ENCODE measurements around the gene CACNA2D3.

Gene CACNA2D3

DNA sequence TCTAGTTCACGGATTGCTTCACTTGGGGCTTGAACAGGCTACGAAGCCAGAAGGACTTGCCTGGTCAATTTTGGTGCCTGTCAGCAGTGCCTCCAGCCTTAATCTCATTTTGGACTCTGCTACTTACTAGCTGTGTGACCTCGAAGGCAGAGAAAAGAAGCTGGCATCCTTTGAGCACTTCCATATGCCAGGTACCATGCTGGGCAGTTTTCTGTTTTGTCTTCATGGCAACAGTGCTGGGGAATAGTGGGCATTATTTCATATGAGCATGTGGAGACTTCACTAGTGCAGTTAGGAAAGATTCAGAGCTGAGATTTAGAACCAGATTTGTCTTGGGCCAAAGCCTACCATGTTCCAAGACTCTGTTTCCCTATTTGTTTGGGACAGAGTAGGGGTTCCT is 713.3 kb downstream of the CACNA2D3 start:
- DNase-seq: no peak

DNA sequence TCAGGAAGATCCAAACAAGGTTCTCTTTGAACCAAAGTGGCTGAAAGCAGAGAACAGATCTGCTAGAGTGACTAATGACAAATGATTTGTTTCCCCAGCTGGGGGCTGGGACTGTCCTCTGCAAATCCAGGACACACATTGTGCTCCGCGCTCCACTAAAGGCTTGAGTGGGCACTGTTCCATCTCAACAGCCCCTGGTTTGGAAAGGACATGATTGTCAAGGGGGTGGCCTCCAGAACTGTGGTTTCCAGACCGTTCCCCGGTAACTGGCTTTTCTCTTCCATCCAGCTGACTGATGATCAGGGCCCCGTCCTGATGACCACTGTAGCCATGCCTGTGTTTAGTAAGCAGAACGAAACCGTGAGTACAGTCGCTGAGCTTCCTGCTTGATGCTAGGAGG is 714.5 kb downstream of the CACNA2D3 start:
- peak; percentile 28 for DNase-seq

DNA sequence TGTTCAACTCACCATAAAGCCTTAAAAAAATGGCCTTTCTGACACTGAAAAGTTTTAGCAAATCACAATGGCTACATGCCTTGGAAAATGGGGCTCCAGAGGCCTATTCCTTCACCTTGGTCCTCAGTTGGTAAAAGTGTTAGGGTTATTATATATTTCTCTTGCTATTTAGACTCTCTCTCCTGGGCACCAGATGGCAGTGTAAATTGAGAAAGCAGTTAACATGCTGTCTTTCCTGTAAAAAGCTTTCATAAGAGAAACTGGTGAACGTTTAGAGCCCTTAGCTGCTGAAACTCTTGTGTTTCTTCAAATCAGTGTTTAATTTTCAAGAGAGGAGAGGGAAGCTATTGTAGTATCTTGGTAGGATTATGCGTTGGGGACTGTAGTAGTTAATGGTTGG is 715.6 kb downstream of the CACNA2D3 start:
- no peak for DNase-seq

DNA sequence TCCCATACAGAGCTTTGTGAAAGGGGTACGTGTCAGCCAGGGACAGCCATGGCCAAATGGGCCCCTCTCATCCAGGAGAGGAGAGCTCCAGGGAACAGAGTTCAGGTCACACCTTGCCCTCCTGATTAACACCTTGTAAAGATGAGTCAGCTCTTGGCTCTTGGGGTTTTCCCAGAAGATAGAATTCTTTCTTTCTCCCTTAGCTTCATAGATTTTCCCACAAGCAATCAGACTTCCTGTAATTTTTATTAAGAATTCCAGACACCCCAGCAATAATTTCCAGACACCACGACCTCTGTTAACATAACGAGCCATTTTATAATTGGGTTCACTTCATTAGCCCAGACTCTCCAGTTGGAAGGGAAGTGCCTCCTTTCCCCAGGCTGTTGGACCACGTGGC is 719.1 kb downstream of the CACNA2D3 start:
- no peak for DNase-seq

DNA sequence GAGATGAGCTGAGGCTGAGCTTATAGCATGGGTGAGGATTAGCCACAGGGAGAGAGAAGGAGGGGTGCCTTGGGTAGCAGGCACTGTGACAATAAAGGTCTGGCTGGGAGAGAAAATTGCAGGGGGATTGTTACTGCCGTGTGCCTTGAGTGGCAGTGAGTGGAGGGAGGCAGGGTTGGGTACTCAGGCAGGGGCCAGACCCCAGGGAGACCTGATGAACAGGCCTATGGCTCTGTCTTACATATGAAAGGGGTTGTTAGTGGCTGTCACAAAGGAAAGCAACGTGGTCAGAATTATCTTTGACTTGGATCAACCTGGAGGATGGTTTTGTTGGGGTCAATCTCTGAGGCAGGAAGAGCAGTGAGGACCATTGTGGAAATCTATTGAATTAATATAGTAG is 721.0 kb downstream of the CACNA2D3 start:
- DNase-seq: no peak

DNA sequence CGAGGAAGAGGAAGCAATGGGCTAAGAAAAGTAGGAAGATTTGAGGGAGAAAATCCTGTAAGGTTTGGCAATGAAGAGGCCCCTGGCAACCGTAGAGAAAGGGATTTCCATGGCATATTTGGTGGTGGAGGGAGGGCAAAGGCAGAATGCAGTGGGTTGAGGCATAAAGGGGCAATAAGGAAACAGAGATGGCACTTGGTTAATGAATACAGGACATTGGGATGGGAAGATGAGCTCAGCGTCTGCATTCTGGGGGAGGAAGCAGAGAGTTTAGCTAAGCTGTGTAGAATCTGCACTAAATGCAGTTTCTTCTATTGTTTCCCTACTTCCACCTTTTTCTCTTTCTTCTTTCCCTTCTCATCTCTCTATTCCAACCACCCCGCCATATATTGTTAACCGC is 721.9 kb downstream of the CACNA2D3 start:
- no peak for DNase-seq

DNA sequence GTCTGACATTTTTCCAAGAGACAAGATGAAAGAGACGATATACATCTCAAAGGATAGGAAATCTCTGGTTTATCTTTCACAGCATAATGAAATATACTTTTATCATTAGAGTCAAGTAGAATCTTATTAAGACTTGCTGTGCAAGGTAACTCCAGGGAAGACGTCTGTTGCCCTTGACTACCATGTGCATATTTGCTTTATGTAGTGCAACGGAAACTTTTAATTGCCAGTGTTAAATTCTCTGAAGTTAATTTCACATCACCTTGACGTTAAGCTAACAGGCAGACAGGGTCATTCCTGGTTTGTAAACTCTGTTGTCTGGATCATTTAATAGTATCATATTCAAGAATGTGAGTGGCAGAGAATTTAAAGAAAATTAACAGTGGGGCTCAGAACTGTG is 722.7 kb downstream of the CACNA2D3 start:
- no peak for DNase-seq

DNA sequence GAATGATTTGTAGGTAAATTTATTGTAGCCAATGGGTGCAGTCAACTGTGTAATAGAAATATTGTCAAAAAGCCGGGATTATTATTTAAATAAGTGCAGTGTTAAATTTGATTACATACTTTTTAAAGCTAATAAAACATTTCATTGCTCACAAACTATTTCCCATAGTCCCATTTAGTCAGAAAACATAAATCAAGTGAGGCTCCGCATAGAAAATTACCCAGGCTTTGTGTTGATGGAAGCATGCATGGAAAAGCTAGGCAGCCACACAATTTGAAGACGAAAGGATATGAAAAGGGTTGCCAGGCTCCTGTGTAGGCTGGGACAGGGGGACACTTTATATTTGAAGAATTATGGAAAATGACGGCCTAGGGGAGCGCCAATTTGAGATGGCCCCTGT is 723.2 kb downstream of the CACNA2D3 start:
- DNase-seq: no peak

DNA sequence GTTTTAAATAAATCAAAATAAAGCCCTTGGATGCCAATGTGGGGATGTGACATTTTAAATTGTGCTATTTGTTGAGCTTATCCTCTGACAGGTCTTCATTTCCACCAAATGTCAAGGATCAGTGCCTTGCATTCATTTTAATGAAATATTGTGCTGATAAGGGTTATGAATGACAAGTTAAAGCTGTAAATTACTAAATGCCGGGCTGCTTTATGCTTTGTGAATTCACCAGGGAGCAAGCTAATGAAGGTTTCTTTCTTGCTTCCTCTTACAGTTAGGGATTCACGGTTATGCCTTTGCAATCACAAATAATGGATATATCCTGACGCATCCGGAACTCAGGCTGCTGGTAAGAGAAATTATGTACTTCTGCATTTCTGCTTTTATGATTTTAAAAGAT is 723.8 kb downstream of the CACNA2D3 start:
- no peak for DNase-seq

DNA sequence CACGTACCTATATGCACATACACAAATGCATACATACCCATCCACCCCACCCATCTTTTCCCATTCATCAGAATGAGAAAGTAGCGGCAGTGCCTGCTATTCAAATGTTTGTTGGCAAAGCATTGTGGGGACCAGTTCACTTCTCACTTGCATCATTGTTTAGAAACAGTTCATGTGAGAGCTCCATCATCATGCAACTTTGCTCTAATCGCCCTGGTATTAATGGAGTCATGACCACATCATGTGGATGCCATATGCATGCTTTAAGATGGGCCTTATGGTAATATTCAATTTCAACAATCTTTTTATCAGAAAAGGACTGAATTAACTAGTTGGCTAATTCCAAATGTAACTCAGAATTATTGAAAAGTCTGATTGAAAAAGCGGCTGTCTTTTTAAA is 725.0 kb downstream of the CACNA2D3 start:
- DNase-seq: no peak

DNA sequence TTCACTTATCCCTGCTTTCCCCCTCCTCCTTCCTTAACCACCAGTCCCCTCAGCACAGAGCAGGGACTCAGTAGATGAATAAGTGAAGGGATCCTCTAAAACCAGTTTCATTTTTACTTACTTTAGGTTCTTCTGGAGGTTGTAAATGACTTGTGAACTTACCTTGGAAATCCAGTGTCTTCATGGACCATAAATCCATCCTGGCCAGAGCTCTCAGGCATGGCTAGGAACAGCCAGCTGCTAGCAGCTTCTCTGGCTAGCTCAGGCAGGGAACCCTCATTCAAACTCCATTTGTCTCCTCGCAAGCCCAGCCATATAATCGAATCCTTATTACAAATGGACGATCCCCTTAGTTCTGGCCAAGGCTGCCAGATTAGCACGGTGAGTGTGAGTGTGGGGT is 727.0 kb downstream of the CACNA2D3 start:
- DNase-seq: no peak

DNA sequence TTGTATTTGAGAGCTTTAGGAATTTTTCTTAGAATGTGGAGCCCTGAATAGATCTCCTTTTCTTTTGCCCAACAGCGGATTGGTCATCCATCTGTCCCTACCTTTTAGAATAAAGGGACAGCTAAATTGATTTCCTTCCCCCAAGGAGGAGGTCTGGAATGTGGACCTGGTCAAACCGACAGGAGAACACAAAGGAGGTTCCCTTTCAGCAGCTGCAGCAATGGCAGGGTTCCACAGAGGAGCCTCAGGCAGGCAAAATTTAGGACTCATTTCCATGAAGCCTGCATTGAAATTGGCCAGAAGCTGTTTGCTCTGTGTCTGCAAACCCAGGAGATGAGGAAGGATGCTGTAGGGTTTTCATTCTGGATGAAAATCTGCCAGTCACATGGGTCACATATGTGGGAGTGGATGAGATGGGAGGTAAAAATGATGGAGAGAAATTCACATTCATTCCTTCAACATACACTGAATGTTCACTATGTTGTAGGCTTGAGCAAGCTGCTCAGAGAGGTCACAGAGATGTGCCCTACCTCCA is 728.2 kb downstream of the CACNA2D3 start:
- DNase-seq: no peak

DNA sequence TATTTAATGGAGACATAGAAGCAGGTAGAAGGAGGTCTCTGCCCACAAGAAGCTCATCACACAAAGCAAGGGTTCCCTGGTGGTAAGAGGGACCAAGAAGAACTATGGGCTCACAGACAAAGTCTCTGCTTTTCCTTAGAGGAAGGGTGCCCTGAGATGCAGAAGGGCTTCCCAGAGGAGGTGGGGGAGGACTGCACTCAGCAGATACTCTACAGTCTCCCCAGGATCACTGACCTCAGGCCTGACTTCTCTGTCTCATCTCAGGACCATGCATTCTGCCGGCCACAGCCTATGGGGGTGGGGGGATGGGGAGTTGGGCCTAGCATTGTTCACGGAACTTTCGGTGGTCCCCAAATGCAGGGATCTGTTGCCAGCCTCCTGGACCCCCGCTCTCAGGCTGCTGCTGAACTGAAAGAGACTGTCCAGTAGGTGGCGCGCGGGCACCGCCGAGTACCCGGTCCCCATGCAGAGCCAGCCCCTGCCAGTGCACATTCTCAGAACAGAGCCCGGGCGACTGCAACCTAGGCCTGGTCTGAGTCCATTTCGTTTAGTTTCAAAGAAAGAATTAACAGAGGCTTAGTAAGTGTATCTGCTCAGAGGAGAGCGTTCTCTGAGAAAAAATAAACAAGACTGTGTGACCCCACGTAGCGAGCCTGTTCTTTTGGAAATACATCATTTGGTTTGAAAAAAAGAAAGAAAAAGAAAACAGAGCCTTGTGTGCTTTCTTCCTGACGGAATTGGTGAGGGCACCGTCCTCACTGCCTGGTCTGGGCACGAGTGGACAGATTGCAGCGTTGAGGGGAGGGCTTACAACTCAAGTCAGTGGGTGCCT is 731.4 kb downstream of the CACNA2D3 start:
- DNase-seq: no peak

DNA sequence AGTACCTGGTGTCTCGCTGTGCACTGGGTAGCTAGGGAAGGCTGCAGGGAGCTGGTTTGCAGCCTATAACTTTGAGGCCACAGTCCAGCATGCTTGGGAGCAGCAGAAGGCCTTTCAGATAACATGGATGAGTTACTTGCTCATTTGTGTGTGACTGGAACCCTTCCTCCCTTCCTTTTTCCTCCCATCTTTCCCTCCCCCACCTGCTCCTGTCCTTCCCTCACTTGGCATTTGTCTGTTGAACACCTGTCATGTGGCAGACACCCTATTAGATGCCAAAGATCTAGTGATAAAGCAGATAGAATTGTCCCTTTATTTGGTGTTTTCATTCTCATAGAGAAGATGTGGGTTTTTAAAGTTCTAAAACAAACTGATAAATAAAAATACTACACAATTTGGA is 733.9 kb downstream of the CACNA2D3 start:
- DNase-seq: no peak

DNA sequence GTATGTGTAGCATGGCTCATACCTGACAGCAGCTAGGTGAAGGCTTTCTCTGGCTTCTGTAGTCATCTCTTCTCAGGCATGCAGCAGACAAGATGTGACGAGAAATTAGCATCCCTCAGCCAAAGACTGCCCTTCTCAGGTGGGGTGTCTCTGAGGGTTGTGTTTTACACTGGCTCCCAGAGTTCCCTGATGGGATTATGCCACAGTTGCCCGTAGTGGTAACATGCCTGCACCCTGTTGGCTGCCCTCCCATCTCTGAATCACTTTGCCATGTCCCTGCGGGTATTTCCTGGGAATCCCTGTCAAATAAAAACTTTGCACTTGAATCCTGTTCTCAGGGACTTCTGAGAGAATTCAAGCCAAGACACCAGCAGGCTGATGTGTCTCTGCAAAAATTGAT is 735.0 kb downstream of the CACNA2D3 start:
- DNase-seq: no peak

DNA sequence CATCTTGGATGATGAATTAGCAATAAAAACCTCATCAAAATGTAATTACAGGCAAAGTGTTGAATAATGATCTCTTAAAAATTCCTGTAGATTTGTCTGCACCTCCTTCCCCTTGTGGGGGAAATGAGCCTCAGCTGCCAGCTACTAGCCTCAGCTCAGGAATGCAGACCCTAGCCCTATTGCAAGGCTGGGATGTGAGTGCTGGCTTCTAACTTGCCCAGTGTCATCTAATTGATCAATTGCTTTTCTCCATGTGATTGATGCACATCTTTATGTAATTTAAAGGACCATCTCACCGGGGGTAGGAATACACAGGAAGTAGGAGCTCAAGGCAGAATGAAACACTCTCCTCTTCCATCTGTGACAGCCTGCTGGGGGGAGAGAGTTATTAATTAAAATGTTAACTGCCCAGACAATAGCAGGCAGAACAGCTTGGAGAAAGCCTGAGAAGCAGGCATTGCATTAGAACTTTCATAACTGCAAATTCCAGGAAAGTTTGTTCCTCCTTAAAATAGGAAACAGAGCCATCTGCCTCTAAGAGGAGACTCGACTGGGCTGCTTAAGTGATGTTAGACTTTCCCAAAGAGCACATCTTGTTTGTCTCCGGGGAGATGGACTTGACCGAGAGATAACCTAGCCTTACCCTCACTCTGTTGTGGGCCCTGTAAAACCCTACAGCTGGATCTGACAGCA is 735.9 kb downstream of the CACNA2D3 start:
- no peak for DNase-seq

DNA sequence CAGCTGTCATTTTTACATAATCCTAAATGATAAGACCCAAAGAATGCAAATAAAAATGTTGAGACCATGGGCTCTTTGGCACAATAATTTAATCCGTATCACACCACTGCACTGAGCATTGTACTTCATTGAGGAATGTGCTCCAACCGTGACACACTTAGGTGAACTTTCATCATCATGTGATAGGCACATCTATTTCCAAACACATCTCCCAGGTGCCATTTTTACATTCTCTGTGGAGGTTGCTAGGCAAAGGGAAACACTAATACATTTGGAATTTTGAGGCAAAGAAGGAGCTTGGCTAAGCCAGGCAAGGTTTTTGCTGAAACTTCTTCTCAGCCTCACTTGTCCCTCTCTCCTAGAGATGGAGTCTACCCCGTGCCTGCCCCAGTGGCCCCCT is 736.8 kb downstream of the CACNA2D3 start:
- DNase-seq: no peak

DNA sequence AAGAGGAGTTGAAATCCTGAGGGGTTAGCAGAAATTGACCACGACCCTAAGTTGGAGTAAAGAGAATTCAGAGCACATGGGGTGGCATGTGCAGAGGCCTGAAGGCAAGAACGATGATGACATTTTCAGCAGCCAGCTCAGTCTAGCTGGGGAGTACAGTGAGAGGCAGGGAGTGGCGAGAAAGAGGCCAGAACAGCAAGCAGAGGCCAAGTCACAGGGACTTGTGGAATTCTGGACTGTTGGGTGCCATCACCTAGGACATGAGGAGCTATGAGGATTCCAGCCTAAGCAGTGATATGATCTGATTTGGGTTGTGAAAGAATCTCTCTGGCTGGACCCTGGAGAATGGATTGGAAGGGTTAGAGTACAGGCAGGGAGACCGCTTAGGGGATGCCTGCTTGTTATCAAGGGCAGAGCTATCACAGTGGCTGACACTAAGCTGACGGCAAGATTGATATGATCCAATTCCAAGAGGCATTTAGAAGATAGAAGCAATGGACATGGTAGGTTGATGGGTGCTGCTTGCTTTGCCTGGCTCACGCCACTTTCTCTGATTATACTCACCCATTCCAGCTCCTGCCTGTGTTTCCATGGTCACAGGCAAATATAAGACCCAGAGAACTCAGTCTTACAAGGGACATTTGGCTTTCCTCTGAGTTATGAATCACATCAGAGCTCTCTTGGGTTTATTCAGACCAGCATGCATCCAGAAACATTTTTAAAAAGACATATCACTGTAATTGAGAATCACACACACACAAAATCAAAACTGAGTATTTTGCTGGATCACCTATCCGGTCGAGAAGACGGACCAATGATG is 739.1 kb downstream of the CACNA2D3 start:
- DNase-seq: no peak

DNA sequence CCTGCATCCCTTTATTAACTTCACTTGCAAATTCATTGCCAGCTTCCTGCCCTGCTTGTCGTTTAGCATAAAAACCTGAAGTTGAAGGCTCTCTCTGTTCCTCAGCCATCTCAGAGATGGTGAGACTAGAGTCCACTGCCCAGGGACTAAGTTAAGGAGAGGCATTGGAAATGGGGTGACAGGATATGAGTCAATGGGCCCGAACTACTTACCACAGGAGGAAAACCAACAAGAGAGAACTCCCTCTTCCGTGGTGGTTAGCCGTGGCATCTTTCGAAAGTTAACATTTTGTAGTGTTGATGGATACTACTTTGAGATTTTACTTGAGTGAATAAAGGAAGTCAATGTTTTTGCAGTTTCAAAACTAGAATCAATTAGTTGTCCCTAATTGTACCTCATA is 740.2 kb downstream of the CACNA2D3 start:
- no peak for DNase-seq

DNA sequence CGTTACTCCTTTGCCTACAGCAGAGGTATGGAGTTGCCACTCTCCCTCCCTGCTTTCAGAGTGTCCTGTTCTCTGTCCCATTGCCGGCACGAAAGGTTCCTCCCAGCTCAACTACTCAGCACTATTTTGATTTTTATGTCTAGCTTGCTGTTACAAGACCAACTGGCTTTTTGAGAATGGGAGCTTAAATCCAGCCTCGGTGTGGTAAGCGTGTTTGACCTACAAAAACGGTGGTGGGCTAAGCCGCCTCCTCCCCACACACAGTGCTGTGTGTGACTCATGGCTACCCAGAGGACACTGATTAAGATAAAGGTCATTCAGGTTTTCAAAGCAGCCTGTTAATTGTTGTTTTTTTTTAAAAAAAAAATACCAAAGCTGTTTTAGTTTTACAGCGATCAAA is 741.0 kb downstream of the CACNA2D3 start:
- DNase-seq: no peak

DNA sequence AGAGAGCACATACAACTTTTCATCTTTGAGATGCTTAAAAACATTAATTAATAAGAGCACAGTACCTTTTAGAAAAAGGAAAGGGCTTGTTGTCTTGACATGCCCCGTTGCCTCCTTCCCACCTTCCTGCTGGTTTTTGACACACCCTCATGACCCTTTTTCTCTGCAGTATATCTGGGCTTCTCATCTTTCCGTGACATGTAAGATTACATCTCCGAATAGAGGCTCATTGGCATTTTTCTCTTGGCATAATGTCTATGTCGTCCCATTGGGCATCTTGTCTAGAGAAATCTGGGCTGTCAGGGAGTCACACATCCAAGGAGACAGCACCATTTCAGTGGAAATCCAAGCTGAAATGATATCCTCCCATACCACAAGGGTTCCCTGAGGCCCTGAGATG is 741.4 kb downstream of the CACNA2D3 start:
- DNase-seq: no peak

DNA sequence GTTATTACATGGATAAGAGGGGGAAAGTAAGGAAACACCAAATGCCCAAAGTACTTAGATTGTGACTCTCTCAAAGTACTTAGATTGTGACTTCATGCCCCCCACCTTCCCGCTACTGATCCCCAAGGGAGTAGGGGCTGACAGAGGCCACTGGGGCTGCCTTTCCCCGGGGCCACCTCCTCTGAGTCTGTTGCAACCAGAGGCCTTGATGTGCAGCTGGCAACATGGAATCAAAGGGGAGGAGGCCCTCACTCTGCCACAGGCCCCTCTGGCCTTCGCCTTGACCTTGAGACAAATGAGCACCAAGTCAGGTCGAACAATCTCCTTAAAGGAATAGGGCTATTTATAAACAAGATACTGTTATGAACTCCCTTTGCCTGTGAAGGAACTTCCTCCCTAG is 743.0 kb downstream of the CACNA2D3 start:
- no peak for DNase-seq

DNA sequence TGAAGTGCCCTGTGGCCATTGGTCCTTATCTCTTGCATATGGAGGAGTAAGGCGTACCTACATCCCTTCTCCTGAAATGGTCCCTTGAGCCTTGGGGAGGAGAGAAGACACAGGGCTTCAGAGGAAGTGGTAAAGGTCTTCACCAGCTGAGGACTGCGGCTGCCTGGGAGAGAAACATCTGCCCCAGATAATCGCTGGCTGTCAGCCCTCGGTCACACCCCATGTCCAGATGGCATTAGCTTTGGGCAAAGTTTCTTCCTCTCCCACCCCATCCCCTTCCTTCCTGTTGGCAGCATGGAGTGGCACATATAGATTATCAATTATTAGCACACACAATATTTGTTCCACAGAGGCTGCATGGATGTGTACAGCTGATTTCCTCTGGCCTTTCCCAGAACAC is 743.9 kb downstream of the CACNA2D3 start:
- no peak for DNase-seq

DNA sequence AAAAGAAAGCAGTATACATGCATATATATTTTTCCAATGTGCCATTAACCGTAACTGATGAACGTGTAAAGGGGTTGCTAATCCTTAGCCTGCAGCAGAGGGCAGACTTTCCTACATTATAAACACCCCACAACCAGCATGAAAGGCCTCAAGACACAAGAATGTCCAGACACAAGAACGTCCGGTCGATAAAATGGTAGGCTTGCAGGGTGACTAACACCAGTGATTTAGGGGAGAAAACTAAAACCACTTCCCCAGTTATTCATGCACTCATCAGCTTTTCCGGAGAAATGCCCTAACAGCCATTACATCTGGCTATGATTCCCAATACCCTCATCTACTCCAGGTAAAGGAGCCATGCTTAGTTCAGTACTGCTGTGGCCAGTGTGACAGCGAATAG is 748.1 kb downstream of the CACNA2D3 start:
- DNase-seq: no peak
